ENCODE measurements around the gene SLF2.

Gene SLF2

DNA sequence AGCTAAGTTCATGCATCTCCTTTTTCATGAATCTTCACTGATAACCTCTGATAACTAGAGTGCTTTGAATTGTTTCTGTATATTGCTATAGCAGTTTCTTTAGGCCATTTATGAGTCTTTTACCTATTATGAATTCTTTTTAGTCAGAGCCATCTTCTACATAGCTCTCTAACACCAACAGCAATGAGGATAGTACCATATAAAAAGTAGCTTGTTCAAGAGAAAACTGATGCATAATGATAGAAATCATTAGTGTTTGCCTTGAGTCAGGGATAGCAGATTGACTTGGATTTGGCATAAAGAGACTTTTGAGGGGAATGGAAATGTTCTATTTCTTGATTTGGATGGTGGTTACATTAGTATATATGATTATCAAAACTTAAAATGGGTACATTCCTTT is 30.7 kb downstream of the SLF2 start:
- DNase-seq (ENCODE audit: low spot score) = no peak
- H3K4me1 ChIP-seq (ENCODE audit: insufficient read depth, poor library complexity, severe bottlenecking) = no peaks in the 10 kb centered on the region
- H3K9me3 ChIP-seq (ENCODE audit: severe bottlenecking) = no peaks in the 10 kb centered on the region
- H3K4me3 ChIP-seq (ENCODE audit: severe bottlenecking) = no peak overlapping the region
- TF ChIP-seq, protein P1, sequence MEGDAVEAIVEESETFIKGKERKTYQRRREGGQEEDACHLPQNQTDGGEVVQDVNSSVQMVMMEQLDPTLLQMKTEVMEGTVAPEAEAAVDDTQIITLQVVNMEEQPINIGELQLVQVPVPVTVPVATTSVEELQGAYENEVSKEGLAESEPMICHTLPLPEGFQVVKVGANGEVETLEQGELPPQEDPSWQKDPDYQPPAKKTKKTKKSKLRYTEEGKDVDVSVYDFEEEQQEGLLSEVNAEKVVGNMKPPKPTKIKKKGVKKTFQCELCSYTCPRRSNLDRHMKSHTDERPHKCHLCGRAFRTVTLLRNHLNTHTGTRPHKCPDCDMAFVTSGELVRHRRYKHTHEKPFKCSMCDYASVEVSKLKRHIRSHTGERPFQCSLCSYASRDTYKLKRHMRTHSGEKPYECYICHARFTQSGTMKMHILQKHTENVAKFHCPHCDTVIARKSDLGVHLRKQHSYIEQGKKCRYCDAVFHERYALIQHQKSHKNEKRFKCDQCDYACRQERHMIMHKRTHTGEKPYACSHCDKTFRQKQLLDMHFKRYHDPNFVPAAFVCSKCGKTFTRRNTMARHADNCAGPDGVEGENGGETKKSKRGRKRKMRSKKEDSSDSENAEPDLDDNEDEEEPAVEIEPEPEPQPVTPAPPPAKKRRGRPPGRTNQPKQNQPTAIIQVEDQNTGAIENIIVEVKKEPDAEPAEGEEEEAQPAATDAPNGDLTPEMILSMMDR (IDR thresholded peaks at IDR 0.05; ENCODE audit: poor library complexity, severe bottlenecking) = no peak
- peaks cover 86% of the 10 kb centered on the region for H3K36me3 ChIP-seq (ENCODE audit: low read depth)
- no peak for ATAC-seq (ENCODE audit: low read depth)
- H3K27me3 ChIP-seq (ENCODE audit: insufficient read depth, poor library complexity, severe bottlenecking) = no peaks in the 10 kb centered on the region
- no peak overlapping the region for H3K27ac ChIP-seq (ENCODE audit: poor library complexity, severe bottlenecking)

DNA sequence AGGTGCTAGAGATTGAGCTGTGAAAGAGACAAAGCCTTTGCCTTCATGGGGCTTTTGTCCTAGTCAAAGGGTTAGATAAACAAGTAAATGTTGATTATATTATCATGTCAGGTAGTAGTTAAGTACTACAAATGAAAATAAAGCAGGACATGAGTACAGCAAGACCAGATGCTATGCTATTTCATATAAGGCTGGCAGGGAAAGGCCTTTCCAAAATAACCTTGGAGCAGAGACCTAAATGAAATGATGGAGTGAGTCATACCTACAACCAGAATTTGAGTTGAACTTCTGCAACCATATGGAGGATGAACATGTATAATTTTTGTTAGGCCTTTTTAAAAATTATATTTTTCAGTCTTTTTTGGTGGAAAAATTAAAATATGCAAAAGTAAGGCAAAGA is 33.0 kb downstream of the SLF2 start:
- no peaks in the 10 kb centered on the region for H3K9me3 ChIP-seq (ENCODE audit: severe bottlenecking)
- H3K27me3 ChIP-seq (ENCODE audit: insufficient read depth, poor library complexity, severe bottlenecking) = no peaks in the 10 kb centered on the region
- H3K36me3 ChIP-seq (ENCODE audit: low read depth) = peaks cover 93% of the 10 kb centered on the region
- no peak for ATAC-seq (ENCODE audit: low read depth)
- H3K4me3 ChIP-seq (ENCODE audit: severe bottlenecking) = no peak overlapping the region
- no peaks in the 10 kb centered on the region for H3K4me1 ChIP-seq (ENCODE audit: insufficient read depth, poor library complexity, severe bottlenecking)
- TF ChIP-seq, protein P1 (IDR thresholded peaks at IDR 0.05; ENCODE audit: poor library complexity, severe bottlenecking) = no peak
- no peak for DNase-seq (ENCODE audit: low spot score)
- H3K27ac ChIP-seq (ENCODE audit: poor library complexity, severe bottlenecking) = no peak overlapping the region

DNA sequence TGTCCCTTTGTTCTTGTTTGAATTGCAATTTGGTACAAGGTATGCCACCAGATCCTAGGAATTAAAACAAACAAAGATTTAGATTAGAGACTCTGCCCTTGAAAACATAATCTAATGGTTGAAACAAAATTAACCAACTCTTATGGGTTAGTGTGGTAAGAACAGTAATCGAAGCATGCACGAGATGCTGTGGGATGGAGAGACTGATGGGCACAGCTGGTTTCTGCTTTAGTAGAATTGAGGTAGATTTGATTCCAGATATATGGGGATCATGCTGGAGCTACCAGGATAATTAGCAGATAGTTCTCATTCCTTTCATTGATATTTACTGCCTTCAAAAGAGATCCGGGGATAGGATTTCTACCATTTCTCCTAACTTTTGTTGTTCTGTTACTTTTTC is 36.2 kb downstream of the SLF2 start:
- DNase-seq (ENCODE audit: low spot score) (no peak), ATAC-seq (ENCODE audit: low read depth) (no peak)
- Histone ChIP-seq H3K4me3 (ENCODE audit: severe bottlenecking) (no peak overlapping the region), H3K9me3 (ENCODE audit: severe bottlenecking) (no peaks in the 10 kb centered on the region), H3K4me1 (ENCODE audit: insufficient read depth, poor library complexity, severe bottlenecking) (no peaks in the 10 kb centered on the region), H3K36me3 (ENCODE audit: low read depth) (peaks cover 92% of the 10 kb centered on the region), H3K27me3 (ENCODE audit: insufficient read depth, poor library complexity, severe bottlenecking) (no peaks in the 10 kb centered on the region), H3K27ac (ENCODE audit: poor library complexity, severe bottlenecking) (no peak overlapping the region)
- TF ChIP-seq, protein P1 (IDR thresholded peaks at IDR 0.05; ENCODE audit: poor library complexity, severe bottlenecking) = no peak

DNA sequence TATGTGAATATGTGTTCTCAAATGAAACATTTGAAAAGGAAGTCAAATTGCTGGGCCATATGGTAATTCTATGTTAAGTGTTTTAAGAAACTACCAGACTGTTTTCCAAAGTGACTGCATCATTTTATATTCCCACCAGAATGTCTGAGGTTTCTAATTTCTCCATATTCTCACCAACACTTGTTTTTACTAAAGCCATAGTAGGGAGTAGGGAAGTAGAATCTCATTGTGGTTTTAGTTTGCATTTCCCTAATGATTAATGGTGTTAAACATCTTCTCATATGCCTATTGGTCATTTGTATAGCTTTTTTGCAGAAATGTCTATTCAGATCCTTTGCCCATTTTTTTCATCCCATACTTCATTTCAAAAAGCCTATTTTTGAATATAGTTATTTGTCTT is 47.5 kb downstream of the SLF2 start:
- H3K27me3 ChIP-seq (ENCODE audit: insufficient read depth, poor library complexity, severe bottlenecking) = no peaks in the 10 kb centered on the region
- ATAC-seq (ENCODE audit: low read depth) = no peak
- no peaks in the 10 kb centered on the region for H3K9me3 ChIP-seq (ENCODE audit: severe bottlenecking)
- no peak overlapping the region for H3K27ac ChIP-seq (ENCODE audit: poor library complexity, severe bottlenecking)
- no peak for DNase-seq (ENCODE audit: low spot score)
- peaks cover 82% of the 10 kb centered on the region for H3K36me3 ChIP-seq (ENCODE audit: low read depth)
- no peak overlapping the region for H3K4me3 ChIP-seq (ENCODE audit: severe bottlenecking)
- H3K4me1 ChIP-seq (ENCODE audit: insufficient read depth, poor library complexity, severe bottlenecking) = no peaks in the 10 kb centered on the region
- TF ChIP-seq, protein P1 (IDR thresholded peaks at IDR 0.05; ENCODE audit: poor library complexity, severe bottlenecking) = no peak

DNA sequence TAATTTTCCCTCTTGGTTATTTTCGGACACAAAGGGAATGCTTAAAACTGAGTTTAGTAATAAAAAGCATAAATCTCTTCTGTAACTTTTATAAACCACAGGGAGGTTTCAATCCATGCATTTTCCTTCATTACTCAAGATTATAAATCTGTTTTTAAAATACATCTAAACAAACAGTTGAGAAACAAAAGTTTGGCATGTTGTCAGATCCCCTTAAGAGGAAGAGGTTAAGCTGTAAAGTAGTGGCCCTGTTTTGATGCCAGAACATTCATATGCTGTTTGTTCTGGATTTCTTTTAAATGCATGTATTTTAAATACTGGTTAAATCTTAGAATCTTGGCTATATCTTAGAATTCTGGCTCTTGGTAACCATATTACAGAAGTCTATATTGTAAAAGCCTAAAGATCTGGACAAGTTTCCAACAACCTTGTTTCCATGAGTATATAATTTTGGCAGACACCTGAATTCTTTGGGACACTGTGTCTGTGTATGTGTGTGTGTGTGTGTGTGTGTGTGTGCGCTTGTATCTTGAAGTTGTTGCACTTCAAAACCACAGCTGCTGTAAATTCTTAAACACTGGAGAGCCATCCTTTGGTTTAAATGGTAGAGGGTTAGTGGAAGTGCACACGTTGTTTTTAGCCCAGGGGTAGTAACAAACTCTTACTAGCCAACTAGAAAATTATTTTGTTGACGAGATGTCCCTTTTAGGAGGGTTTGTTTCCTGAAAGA is 49.8 kb downstream of the SLF2 start:
- peaks cover 65% of the 10 kb centered on the region for H3K36me3 ChIP-seq (ENCODE audit: low read depth)
- no peak for ATAC-seq (ENCODE audit: low read depth)

More for the DNA sequence above, 49.8 kb downstream of the SLF2 start:
- Histone ChIP-seq H3K9me3 (ENCODE audit: severe bottlenecking) (no peaks in the 10 kb centered on the region), H3K4me3 (ENCODE audit: severe bottlenecking) (no peak overlapping the region), H3K27ac (ENCODE audit: poor library complexity, severe bottlenecking) (no peak overlapping the region), H3K27me3 (ENCODE audit: insufficient read depth, poor library complexity, severe bottlenecking) (no peaks in the 10 kb centered on the region), H3K4me1 (ENCODE audit: insufficient read depth, poor library complexity, severe bottlenecking) (no peaks in the 10 kb centered on the region)
- TF ChIP-seq, protein P1 (IDR thresholded peaks at IDR 0.05; ENCODE audit: poor library complexity, severe bottlenecking) = no peak
- no peak for DNase-seq (ENCODE audit: low spot score)

Measured in RWPE2 (cell line).